Muscle of arm (tissue), 12 donors: ENCODE results near the gene QRICH2. TPM values are rescaled to one million over a fixed set of nuclear protein-coding genes. Genes with fewer than 3 reads are reported as not detected.
"Not testable (repeated sequence)": the region's sequence is repeated elsewhere in the genome, so short reads cannot be mapped to it uniquely, and the experiment has no call there.

Source experiments
- DNase-seq: peaks from one replicate; pipeline ENCODE4 v3.0.0-alpha.2; 2013
- polyA plus RNA-seq, 12 donors: library from polyadenylated mRNA; unstranded; fragments of 120-200 nt; gene quantifications; one replicate each; pipeline ENCODE4 v1.2.1, GENCODE V29; 2013; ENCODE audit not compliant: insufficient read length in 12 of 12

Gene QRICH2
- polyA plus RNA-seq, 12 donors: 2.7 to 10.3 (median 3.4) TPM; not detected in 1

DNA sequence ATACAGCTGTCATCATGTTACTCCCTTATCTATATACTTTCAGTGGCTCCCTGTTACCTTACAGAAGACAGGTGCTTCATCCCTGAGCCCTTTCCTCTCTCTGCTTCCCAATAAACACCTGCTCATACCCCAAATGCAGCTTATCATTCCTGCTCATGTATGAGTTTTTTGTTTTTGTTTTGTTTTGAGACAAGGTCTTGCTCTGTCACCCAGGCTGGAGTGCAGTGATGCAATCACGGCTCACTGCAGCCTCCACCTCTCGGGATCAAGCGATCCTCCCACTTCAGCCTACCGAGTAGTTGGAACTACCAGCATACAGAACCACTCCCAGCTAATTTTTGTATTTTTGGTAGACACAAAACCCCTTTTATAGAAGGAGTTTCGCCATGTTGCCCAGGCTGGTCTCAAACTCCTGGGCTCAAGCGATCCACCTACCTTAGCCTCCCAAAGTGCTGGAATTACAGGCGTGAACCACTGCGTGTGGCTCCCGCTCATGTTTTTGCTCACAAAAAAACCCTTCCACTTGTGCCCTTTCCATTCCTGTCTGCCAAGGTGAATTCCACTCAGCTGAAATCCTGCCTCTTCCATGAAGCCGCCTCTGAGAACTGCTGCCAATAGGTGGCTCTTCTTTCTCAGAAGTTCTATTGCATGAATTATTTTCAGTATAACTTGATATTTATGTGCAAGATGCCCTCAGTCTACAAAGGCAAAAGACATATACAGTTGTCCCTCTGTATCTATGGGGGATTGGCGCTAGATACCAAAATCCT, 59.9 kb downstream of the QRICH2 start:
- DNase-seq: no peak

- no peak for DNase-seq
These were observed 60.8 kb downstream of the QRICH2 start for GRCh38 chr17:76247304-76247703.

DNA sequence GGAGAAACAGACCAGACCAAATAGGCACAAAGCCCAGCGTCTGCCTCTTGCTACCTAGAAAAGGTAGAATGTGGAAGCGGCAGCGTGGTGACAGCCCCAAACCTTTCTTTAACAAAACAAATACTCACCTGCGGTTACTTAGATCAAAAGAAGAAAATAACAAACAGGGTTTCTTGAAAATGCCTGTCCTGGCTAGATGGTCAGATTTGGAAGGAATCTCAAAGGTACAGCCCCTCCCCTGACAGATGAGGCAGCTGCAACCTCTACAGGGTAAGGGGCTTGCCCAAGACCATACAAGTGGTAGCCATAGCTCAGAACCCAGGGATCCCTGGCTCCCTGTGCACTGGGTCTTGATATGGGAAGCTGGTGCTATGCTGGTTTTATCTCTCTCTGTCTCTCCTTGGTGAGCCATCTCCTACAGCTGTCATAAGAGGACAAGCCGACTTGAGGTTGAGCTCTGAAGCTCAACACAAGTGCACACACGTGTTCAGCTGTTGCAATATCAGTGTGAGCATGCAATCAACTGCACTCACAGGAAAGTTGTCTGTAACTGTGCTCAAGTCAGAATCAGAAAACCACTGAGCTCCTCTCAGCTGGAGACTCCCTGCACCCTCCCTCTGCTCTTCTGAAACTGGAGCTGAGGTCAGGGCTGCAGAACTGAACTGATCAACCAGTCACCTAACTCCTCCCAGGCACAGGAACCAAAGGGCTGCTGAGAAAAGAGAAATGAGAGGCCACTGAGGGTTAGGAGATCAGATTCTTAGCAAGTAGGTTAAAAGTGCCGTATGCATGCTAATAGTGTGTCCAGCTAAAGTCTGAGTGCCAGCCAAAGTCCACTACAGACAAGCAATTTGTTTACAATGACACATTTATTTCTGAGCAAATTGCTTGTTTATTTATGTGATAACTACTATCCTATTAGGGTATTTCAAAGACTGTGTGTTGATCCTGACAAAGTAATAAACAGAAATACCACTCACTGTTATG, 61.7 kb downstream of the QRICH2 start:
- no peak for DNase-seq

- DNase-seq: not testable (repeated sequence)
These were observed 63.4 kb downstream of the QRICH2 start for GRCh38 chr17:76244721-76245120.

GRCh38 chr17:76243826-76244679, 64.0 kb downstream of the QRICH2 start:
- DNase-seq: no peak

DNA sequence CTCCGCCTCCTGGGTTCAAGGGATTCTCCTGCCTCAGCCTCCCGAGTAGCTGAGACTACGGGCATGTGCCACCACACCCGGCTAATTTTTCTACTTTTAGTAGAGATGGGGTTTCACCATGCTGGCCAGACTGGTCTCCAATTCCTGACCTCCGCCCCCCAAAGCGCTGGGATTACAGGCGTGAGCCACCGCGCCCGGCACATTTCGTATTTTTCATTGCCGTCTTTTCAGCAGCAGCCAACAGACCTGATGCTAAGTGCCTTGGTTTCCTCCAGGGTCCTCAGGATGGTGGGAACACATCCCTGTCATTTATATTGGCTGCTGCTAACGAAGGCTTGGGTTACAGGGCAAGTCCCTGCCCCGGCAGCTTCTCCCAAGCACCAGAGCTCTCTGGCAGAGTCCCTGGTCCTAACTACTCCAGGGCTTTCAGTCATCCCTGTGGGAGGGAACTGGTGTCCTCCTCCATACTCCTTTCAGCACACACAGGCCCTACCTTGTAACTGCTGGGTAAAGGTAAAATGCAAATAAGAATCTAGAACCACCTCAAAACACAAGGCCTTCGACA, 66.3 kb downstream of the QRICH2 start:
- no peak for DNase-seq

DNA sequence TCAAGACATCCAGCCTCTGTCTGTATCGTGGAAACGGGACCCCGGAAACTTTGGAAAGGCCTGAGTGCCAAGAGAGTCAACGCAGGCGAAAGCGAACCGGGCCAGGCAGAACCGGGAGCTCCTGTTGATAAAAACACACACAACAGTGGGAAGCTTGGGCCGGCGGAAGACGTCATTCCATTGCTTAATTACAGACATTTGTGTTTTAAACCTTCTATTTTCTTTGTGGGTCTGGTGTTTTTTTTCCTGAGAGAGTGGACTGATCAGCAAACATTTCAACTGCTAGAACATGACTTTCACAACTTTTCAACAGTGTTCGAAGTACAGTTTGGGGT, 66.9 kb downstream of the QRICH2 start:
- DNase-seq: no peak

DNA sequence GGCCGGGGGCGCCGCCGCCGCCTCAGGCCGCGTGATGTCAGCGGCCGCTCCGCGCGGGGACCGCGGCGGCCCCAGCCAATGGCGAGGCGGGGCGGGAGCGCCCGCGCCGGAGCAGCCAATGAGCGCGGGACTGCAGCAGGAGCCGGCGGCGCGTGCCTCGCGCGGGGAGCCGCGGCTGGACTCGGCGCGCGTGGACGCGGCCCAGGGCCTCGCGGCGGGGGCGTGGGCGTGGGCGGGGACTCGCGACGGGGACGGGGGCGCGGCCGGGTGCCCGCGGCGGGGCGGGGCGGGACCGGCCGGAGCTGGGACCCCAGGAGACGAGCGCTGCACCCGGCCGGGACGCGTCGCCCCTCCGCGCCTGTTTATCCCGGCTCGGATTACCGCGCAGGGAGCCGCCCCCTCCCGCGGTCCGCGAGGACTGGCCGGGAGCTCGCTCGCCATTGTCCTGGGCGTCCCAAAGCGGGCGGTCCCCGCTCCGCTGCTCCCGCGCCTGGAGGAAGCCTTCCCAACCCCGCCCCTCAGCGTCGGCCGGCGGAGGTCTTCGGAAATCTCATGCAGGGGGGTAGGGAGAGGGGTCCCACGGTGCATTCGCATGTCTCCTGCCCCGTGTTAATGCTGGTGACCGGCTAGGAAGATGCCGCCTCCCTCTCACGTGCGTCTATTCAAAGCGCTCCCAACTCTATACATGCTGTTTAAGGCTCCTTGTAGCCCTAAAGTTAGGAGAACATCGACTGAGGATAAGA, 67.4 kb downstream of the QRICH2 start, which contains the start of gene RNF157:
TSS of gene RNF157 (minus strand) at position 33 of the 743 bp plus-strand sequence. CDS start 253 bp downstream, outside the sequence.
- peak; percentile 45 for DNase-seq

DNA sequence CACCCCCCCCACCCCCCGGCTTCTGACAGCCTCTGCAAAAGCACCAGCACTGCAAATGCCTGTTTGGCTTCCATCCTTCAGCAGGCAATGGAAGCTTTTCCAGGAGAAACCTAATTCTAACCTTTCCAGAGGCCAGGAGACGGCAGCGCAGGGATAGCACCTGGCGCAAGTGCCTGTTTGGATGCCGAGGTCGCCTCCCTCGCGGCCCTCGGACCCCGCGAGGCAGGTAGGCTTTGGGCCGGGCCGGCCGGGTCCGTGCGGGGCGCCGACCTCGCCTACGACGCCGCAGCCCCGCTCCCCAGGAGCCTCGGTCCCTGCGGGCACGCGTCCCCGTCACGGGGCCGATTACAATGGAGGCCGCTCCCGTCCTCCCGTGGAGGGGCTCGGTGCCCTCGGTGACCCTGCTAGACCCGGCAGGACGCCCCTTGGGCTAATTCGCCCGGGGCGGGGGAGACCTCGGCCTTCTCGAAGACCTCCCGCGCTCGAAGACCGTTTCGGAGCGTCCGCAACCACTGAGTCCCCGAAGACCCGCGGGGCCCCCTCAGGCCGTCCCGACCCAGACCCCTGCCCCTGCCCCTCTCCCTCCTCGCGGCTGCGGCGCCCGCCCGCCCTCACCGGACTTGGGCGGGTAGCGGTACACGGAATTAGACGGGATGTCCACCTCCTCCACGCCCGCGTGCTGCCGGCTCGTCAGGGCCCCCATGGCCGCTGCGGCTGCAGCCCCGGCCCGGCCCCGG, 68.4 kb downstream of the QRICH2 start:
- no peak for DNase-seq

DNA sequence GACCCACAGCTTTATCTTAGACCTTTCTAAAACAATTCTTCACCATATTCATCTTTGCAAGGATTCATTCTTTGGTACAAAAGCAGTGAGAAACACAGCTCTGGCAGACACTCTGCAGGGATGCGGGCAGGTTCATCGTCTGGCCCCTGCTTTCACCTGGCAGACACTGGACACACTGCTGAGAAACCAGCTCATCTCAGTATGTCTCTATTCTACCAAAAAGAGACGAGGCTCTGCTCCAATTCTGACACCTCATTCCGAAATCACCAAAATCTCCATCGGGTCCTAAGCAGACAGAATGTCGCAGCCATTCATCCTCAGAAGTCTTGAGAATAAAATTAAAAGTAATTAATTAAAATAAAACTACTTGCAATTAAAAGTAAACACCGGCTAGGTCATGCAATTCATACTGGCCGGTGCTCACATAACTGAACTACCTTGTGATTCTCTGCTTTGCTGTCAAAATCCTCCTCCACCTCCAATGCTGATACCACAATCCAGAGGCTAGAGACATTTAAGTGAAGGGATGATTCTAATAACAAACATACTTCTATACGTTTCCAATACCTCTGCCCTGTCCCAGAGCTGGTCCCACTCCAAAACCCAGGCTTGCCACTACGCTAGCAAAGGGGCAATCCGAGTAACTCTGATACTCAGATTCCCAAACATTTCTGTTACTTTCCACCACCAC, 69.1 kb downstream of the QRICH2 start:
- no peak for DNase-seq

- no peak for DNase-seq
These were observed 70.2 kb downstream of the QRICH2 start for GRCh38 chr17:76237859-76238313.

- DNase-seq: no peak
These were observed 71.5 kb downstream of the QRICH2 start for GRCh38 chr17:76236603-76237002.

GRCh38 chr17:76235883-76236282, 72.2 kb downstream of the QRICH2 start:
- no peak for DNase-seq

DNA sequence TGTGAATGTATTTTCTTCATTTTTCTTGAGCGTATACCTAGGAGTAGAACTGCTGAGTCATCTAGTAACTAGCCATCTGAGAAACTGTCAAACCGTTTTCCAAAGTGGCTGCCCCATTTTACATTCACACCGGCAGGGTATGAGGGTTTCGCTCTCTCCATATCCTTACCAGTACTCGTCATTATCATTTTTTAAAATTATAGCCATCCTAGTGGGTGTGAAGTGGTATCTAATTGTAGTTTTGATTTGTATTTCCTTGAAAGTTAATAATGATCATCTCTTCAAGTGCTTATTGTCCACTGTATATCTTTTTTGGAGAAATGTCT, 73.8 kb downstream of the QRICH2 start:
- no peak for DNase-seq

GRCh38 chr17:76233588-76234353, 74.3 kb downstream of the QRICH2 start:
- no peak for DNase-seq

DNA sequence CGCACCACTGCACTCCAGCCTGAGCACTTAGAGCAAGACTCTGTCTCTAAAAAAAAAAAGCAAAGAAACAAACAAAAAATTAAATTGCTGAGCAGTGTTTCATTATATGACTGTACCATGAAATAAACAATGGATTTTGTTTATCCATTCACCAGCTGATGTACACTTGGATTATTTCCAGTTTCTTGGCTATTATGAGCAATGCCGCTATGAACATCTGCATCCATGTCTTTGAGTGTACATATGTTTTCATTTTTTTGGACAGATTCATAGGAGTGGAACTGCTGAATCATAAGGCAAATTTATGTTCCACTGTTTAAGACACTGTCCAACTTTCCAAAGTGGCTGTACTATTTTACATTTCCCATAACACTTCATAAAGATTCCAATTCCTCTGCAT, 75.7 kb downstream of the QRICH2 start:
- DNase-seq: peak; percentile 57

- not testable (repeated sequence) for DNase-seq
These were observed 81.3 kb downstream of the QRICH2 start for GRCh38 chr17:76226749-76227148.

GRCh38 chr17:76225373-76226086, 82.5 kb downstream of the QRICH2 start:
- DNase-seq: not testable (repeated sequence)
